B cell (primary cell): Measurements from ENCODE around the gene MMGT1. TPM values are rescaled to one million over a fixed set of nuclear protein-coding genes. Genes with fewer than 3 reads are reported as not detected.
A peak's percentile ranks its signal among the peaks of the same experiment; 100 is the strongest.

ENCODE experiments used
- ATAC-seq: fragments of 200-7000 bp; cut with Tn5 transposase; one replicate; pipeline ENCODE4 v1.10.0; 2021; ENCODE audit warnings: low read depth, mild to moderate bottlenecking, moderate number of reproducible peaks, moderate library complexity
- CTCF ChIA-PET: fragments of 350-600 bp; sonication (Branson Sonifier 250); formaldehyde crosslinking; loops from one replicate; lab custom pipeline; 2021; ENCODE audit warnings: antibody characterized with exemption, inconsistent platforms; lab: Charles Lee
- POLR2A ChIA-PET: fragments of 350-600 bp; sonication (Branson Sonifier 250); formaldehyde crosslinking; loops from one replicate; lab custom pipeline; 2021; ENCODE audit warnings: antibody characterized with exemption; lab: Charles Lee
- DNase-seq: peaks from one replicate; pipeline ENCODE4 v3.0.0; 2013
- H2AFZ ChIP-seq: 2 replicates; pipeline ENCODE4 v1.6.1; 2012; ENCODE audit warnings: mild to moderate bottlenecking, low read depth, low read length; ENCODE audit not compliant: insufficient read depth, poor library complexity, severe bottlenecking
- H3K27ac ChIP-seq, 2 donors: 1 replicate in 1 of 2; 2 replicates in 1 of 2; pipeline ENCODE4 v1.5.1; 2012 to 2013; ENCODE audit warnings: low read length in 2 of 2, mild to moderate bottlenecking in 2 of 2, moderate library complexity in 1 of 2
- H3K27me3 ChIP-seq, 4 experiments: fragments of 200-600 bp in 1 of 4; sonication (generic) in 1 of 4; replicated peaks in 1 of 4; 1 replicate in 2 of 4; 2 replicates in 2 of 4; pipeline versions ENCODE4 v1.6.1 to v1.7.0; 2013 to 2016; ENCODE audit warnings: low read length in 3 of 4, mild to moderate bottlenecking in 2 of 4, mixed read lengths in 1 of 4, moderate library complexity in 1 of 4; ENCODE audit not compliant: insufficient read depth in 4 of 4, control insufficient read depth in 3 of 4; ENCODE audit errors: control extremely low read depth in 1 of 4
- H3K36me3 ChIP-seq, 2 experiments: replicated peaks in 1 of 2; 1 replicate in 1 of 2; 2 replicates in 1 of 2; pipeline versions ENCODE4 v1.6.1 to v1.7.1; 2013; ENCODE audit warnings: low read length in 1 of 2; ENCODE audit not compliant: insufficient read depth in 2 of 2, control insufficient read depth in 1 of 2; ENCODE audit errors: control extremely low read depth in 1 of 2, extremely low read depth in 1 of 2
- H3K4me1 ChIP-seq, 2 donors: fragments of 200-600 bp in 1 of 2; sonication (generic) in 1 of 2; 1 replicate in 1 of 2; 2 replicates in 1 of 2; pipeline versions ENCODE4 v1.5.1 to v1.6.1; 2013 to 2017; ENCODE audit warnings: low read length in 2 of 2; ENCODE audit not compliant: control insufficient read depth in 2 of 2, insufficient read depth in 2 of 2
- H3K4me2 ChIP-seq: replicated peaks from 2 replicates; pipeline ENCODE3; 2012; ENCODE audit warnings: mild to moderate bottlenecking, low read depth, low read length; ENCODE audit not compliant: poor library complexity, severe bottlenecking
- H3K4me3 ChIP-seq, 5 experiments: fragments of 200-600 bp in 1 of 5; sonication (generic) in 1 of 5; 1 replicate in 3 of 5; 2 replicates in 2 of 5; pipeline versions ENCODE4 v1.5.1 to v1.7.0; 2011 to 2016; ENCODE audit warnings: low read length in 4 of 5, mild to moderate bottlenecking in 4 of 5, low read depth in 2 of 5, control low read depth in 1 of 5, moderate library complexity in 1 of 5; ENCODE audit not compliant: insufficient read depth in 1 of 5; ENCODE audit errors: control extremely low read depth in 1 of 5, extremely low read depth in 1 of 5
- H3K79me2 ChIP-seq: fragments of 200-600 bp; sonication (generic); one replicate; pipeline ENCODE4 v1.6.0; 2016; ENCODE audit warnings: low read length; ENCODE audit not compliant: control insufficient read depth, insufficient read depth
- H3K9ac ChIP-seq: fragments of 200-600 bp; sonication (generic); 2 replicates; pipeline ENCODE4 v1.6.1; 2017; ENCODE audit warnings: mild to moderate bottlenecking, low read length, moderate library complexity
- H3K9me3 ChIP-seq, 3 donors: one replicate each; pipeline versions ENCODE4 v1.6.1 to v1.7.1; 2013; ENCODE audit warnings: low read length in 2 of 3; ENCODE audit not compliant: control insufficient read depth in 2 of 3, insufficient read depth in 1 of 3; ENCODE audit errors: control extremely low read depth in 1 of 3
- H4K20me1 ChIP-seq: 2 replicates; pipeline ENCODE4 v1.6.0; 2012; ENCODE audit warnings: mild to moderate bottlenecking, low read length; ENCODE audit not compliant: insufficient read depth, control insufficient read depth, poor library complexity, severe bottlenecking
- H3K27ac Mint-ChIP-seq: one replicate; pipeline ENCODE4 v1.8.0; 2021; ENCODE audit warnings: mixed read lengths
- H3K27me3 Mint-ChIP-seq: one replicate; pipeline ENCODE4 v1.8.0; 2021; ENCODE audit warnings: mixed read lengths
- H3K4me1 Mint-ChIP-seq: one replicate; pipeline ENCODE4 v1.8.0; 2021; ENCODE audit warnings: mixed read lengths
- H3K4me3 Mint-ChIP-seq: one replicate; pipeline ENCODE4 v1.8.0; 2021; ENCODE audit warnings: mixed read lengths
- H3K9me3 Mint-ChIP-seq: one replicate; pipeline ENCODE4 v1.8.0; 2022; ENCODE audit warnings: mixed read lengths; ENCODE audit not compliant: insufficient read depth
- EZH2 ChIP-seq: IDR thresholded peaks from 2 replicates; pipeline ENCODE4 v1.6.1; 2012; ENCODE audit warnings: borderline replicate concordance, low read depth, mild to moderate bottlenecking, moderate library complexity, low read length; ENCODE audit not compliant: insufficient read depth, poor library complexity, severe bottlenecking
- WGBS: methylation state at CpG from one replicate; pipeline ENCODE4 v1.1.5; 2013; ENCODE audit warnings: missing lambda C conversion rate; ENCODE audit not compliant: insufficient coverage; 5-methylcytosine and 5-hydroxymethylcytosine counted together
- intact Hi-C: fragments of 100-400 bp; cut with micrococcal nuclease; formaldehyde crosslinking; loops from one replicate; pipeline ENCODE4 v1.10.0; 2022
- polyA plus RNA-seq: library from polyadenylated mRNA; depleted of rRNA; stranded (reverse); fragments of >200 nt; gene quantifications from 2 replicates; pipeline ENCODE4 v1.2.3, GENCODE V29; 2012
- total RNA-seq, 2 donors: library from RNA; stranded (reverse); fragments of 120-200 nt in 1 of 2; gene quantifications; 1 replicate in 1 of 2; 2 replicates in 1 of 2; pipeline versions ENCODE4 v1.2.3 to v1.2.4, GENCODE V29; 2013 to 2022
- TF ChIP-seq, protein P1 (sequence below): fragments of 200-600 bp; IDR thresholded peaks from one replicate; pipeline ENCODE4 v1.8.0; 2022; ENCODE audit warnings: antibody characterized with exemption, mild to moderate bottlenecking

MMGT1 gene
- total and polyA plus RNA-seq, 2 donors (not counting 1 experiment from before 2014, with no cell fraction given) = 7.9 to 25.1 TPM

DNA sequence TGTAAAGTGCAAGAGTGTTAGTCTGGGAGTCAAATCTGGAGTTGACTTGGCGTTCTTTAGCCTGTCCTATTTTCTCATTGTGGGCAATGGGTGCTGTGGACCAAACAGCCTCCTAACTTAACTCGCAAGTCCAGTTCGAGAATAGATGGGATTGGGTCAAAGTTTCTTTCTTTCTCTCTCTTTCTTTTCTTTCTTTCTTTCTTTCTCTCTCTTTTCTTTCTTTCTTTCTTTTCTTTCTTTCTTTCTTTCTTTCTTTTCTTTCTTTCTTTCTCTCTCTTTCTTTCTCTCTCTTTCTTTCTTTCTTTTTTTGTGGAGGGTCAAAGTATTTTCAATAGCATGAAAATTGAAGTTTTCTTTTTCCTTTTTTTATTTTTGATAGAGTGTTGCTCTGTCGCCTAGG is 14.5 kb upstream of the MMGT1 start:
- Mint-ChIP-seq H3K9me3 (no peaks in the 10 kb centered on the region), H3K27ac (no peak overlapping the region), H3K4me3 (no peak overlapping the region), H3K4me1 (peaks cover 33% of the 10 kb centered on the region), H3K27me3 (no peaks in the 10 kb centered on the region)
- DNase-seq = no peak
- no peak overlapping the region for H3K4me2 ChIP-seq
- H3K9ac ChIP-seq = no peak overlapping the region
- H2AFZ ChIP-seq = no peak overlapping the region
- H3K9me3 ChIP-seq = no peaks in the 10 kb centered on the region
- WGBS = no CpG with 5 or more reads among the region's 4 CpGs
- intact Hi-C loops = loop anchor here (5.0 kb wide), 2 partner anchors 159 to 466 kb away; partner anchors contain the start of genes FHL1 and INTS6L
- no peaks in the 10 kb centered on the region for H3K36me3 ChIP-seq
- no peak for ATAC-seq
- peaks cover 18 to 27% of the 10 kb centered on the region in 2 donors for H3K4me1 ChIP-seq
- H3K27me3 ChIP-seq = no peaks in the 10 kb centered on the region
- H4K20me1 ChIP-seq = no peaks in the 10 kb centered on the region
- no peak for TF ChIP-seq EZH2
- TF ChIP-seq, protein P1, sequence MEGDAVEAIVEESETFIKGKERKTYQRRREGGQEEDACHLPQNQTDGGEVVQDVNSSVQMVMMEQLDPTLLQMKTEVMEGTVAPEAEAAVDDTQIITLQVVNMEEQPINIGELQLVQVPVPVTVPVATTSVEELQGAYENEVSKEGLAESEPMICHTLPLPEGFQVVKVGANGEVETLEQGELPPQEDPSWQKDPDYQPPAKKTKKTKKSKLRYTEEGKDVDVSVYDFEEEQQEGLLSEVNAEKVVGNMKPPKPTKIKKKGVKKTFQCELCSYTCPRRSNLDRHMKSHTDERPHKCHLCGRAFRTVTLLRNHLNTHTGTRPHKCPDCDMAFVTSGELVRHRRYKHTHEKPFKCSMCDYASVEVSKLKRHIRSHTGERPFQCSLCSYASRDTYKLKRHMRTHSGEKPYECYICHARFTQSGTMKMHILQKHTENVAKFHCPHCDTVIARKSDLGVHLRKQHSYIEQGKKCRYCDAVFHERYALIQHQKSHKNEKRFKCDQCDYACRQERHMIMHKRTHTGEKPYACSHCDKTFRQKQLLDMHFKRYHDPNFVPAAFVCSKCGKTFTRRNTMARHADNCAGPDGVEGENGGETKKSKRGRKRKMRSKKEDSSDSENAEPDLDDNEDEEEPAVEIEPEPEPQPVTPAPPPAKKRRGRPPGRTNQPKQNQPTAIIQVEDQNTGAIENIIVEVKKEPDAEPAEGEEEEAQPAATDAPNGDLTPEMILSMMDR = no peak
- H3K4me3 ChIP-seq = no peak overlapping the region
- H3K27ac ChIP-seq = no peak overlapping the region
- peaks cover 5% of the 10 kb centered on the region for H3K79me2 ChIP-seq
- ChIA-PET POLR2A (no interaction called here), CTCF (no interaction called here)

DNA sequence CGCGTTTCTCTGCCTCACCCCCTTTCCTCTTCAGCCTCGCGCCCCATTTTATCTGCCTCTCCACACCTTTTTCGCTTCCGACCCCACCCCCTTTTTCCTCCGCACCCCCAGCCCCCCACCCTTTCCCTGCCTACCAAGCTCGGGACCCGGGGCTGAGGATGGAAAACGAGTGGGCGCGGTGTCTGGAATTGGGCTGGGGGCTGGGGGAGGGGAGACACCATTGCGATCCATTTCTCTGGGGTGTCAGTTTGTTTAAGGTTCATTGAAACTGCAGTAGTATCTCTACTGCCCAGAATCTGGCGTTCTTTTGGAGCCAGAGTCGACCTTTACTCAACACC is 12.2 kb upstream of the MMGT1 start:
- peaks cover 43% of the 10 kb centered on the region for H3K4me1 Mint-ChIP-seq
- Histone ChIP-seq H3K27ac (peak overlapping the region in 1 of 2 donors; percentile 62), H3K27me3 (no peaks in the 10 kb centered on the region), H2AFZ (peak overlapping the region; percentile 85), H3K36me3 (no peaks in the 10 kb centered on the region), H4K20me1 (no peaks in the 10 kb centered on the region), H3K79me2 (peaks cover 5% of the 10 kb centered on the region), H3K4me3 (peak overlapping the region; percentile 52 to 81 (median 77)), H3K9me3 (no peaks in the 10 kb centered on the region), H3K9ac (peak overlapping the region; percentile 78), H3K4me1 (peaks cover 23 to 33% of the 10 kb centered on the region in 2 donors), H3K4me2 (peak overlapping the region; percentile 80)
- no peaks in the 10 kb centered on the region for H3K9me3 Mint-ChIP-seq
- no peaks in the 10 kb centered on the region for H3K27me3 Mint-ChIP-seq
- ChIA-PET POLR2A (no interaction called here), CTCF (no interaction called here)
- WGBS = 0% methylated on average over 1 of the region's 15 CpGs
- intact Hi-C loops = loop anchor here (1.0 to 5.0 kb wide), 4 partner anchors 12 to 511 kb away; partner anchors contain the start of genes FHL1, HTATSF1 and INTS6L
- H3K27ac Mint-ChIP-seq = peak overlapping the region; percentile 91
- no peak for TF ChIP-seq EZH2
- TF ChIP-seq, protein P1 = no peak
- no peak for DNase-seq
- no peak for ATAC-seq
- H3K4me3 Mint-ChIP-seq = peak overlapping the region; percentile 91
